ENCODE measurements around the gene CGB1.

DNA sequence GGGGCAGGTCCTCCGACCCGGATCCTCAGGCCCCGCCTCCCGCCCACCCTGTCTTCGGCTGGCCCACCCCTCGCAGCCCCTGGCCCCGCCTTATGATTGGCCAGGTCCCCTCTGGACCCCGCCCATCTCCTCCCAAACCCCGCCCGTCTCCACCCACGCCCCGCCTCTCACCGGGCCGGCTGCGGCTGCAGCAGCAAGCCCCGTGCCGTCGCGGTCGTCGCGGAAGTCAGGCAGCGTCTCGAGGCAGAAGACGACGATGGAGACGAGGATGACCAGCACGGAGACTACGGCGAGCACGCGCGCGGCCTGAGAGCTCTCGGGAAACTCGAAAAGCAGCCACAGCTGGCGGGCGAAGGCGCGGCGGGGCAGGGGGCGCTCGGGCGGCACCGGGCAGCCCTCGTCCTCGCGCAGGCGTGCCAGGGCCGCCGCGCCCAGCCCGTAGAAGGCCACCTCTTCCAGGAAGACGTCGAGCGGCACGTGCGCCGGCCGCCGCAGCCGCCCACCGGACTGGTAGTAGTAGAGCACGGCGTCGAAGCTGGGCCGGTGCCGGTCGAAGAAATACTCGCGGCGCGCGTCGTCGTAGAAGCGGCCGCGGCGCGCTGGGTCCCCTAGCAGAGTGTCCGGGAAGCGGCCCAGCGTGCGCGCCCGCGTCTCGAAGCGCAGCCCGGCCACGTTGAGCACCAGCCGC, 35.3 kb upstream of the CGB1 start:
- no peak for TF ChIP-seq EZH2phosphoT487 (IDR thresholded peaks at IDR 0.05; ENCODE audit: borderline replicate concordance, low read depth, low read length)
- TF ChIP-seq, protein P1, sequence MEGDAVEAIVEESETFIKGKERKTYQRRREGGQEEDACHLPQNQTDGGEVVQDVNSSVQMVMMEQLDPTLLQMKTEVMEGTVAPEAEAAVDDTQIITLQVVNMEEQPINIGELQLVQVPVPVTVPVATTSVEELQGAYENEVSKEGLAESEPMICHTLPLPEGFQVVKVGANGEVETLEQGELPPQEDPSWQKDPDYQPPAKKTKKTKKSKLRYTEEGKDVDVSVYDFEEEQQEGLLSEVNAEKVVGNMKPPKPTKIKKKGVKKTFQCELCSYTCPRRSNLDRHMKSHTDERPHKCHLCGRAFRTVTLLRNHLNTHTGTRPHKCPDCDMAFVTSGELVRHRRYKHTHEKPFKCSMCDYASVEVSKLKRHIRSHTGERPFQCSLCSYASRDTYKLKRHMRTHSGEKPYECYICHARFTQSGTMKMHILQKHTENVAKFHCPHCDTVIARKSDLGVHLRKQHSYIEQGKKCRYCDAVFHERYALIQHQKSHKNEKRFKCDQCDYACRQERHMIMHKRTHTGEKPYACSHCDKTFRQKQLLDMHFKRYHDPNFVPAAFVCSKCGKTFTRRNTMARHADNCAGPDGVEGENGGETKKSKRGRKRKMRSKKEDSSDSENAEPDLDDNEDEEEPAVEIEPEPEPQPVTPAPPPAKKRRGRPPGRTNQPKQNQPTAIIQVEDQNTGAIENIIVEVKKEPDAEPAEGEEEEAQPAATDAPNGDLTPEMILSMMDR (conservative IDR thresholded peaks at IDR 0.05; ENCODE audit: low read length), result no peak

Measured in OCI-LY7 (cell line).